Mesenchymal stem cell (in vitro differentiated cells and primary cell): ENCODE measurements around the gene OPHN1.

Experiments
- DNase-seq: peaks from one replicate; pipeline ENCODE4 v3.0.0-alpha.2; 2013
- H2AFZ ChIP-seq: one replicate; pipeline ENCODE4 v1.6.1; 2013; ENCODE audit warnings: low read depth, mild to moderate bottlenecking, control low read depth, inconsistent platforms, low read length, moderate library complexity
- H2AK5ac ChIP-seq: 2 replicates; pipeline ENCODE4 v1.6.1; 2013; ENCODE audit warnings: low read length, moderate library complexity, mild to moderate bottlenecking, inconsistent platforms; ENCODE audit not compliant: severe bottlenecking
- H2BK120ac ChIP-seq: one replicate; pipeline ENCODE4 v1.6.1; 2013; ENCODE audit warnings: low read depth, mild to moderate bottlenecking, inconsistent platforms, low read length, moderate library complexity
- H2BK12ac ChIP-seq, 2 experiments: one replicate each; pipeline ENCODE4 v1.6.1; 2013; ENCODE audit warnings: inconsistent platforms in 2 of 2, low read length in 2 of 2, mild to moderate bottlenecking in 2 of 2, moderate library complexity in 2 of 2, control low read depth in 1 of 2
- H2BK15ac ChIP-seq: one replicate; pipeline ENCODE4 v1.6.1; 2013; ENCODE audit warnings: mild to moderate bottlenecking, low read depth, inconsistent platforms; ENCODE audit not compliant: poor library complexity, severe bottlenecking
- H2BK5ac ChIP-seq: 2 replicates; pipeline ENCODE4 v1.6.1; 2013; ENCODE audit warnings: low read depth, mild to moderate bottlenecking, low read length, control low read depth, inconsistent platforms; ENCODE audit not compliant: poor library complexity, severe bottlenecking
- H3K14ac ChIP-seq, 2 experiments: one replicate each; pipeline ENCODE4 v1.6.1; 2013; ENCODE audit warnings: inconsistent platforms in 2 of 2, low read length in 2 of 2, control low read depth in 1 of 2, mild to moderate bottlenecking in 1 of 2, moderate library complexity in 1 of 2
- H3K18ac ChIP-seq, 2 experiments: one replicate each; pipeline ENCODE4 v1.6.1; 2013; ENCODE audit warnings: inconsistent platforms in 2 of 2, low read length in 2 of 2, control low read depth in 1 of 2, low read depth in 1 of 2, mild to moderate bottlenecking in 1 of 2
- H3K23ac ChIP-seq, 2 experiments: one replicate each; pipeline ENCODE4 v1.6.1; 2013; ENCODE audit warnings: inconsistent platforms in 2 of 2, low read length in 2 of 2, mild to moderate bottlenecking in 2 of 2, moderate library complexity in 2 of 2, control low read depth in 1 of 2
- H3K27ac ChIP-seq: 2 replicates; pipeline ENCODE4 v1.5.1; 2013; ENCODE audit warnings: mild to moderate bottlenecking, moderate library complexity, low read length, control low read depth, inconsistent platforms; ENCODE audit not compliant: poor library complexity, severe bottlenecking
- H3K27me3 ChIP-seq, 2 experiments: 2 replicates each; pipeline versions ENCODE4 v1.6.1 to v1.7.0; 2013; ENCODE audit warnings: low read length in 2 of 2, mild to moderate bottlenecking in 2 of 2, moderate library complexity in 2 of 2, control low read depth in 1 of 2, inconsistent platforms in 1 of 2; ENCODE audit not compliant: control insufficient read depth in 1 of 2, insufficient read depth in 1 of 2
- H3K36me3 ChIP-seq, 2 experiments: 2 replicates each; pipeline versions ENCODE4 v1.6.1 to v1.7.0; 2013; ENCODE audit warnings: low read length in 2 of 2, control low read depth in 1 of 2, inconsistent platforms in 1 of 2, low read depth in 1 of 2, mild to moderate bottlenecking in 1 of 2; ENCODE audit not compliant: insufficient read depth in 2 of 2, control insufficient read depth in 1 of 2
- H3K4ac ChIP-seq, 2 experiments: one replicate each; pipeline ENCODE4 v1.6.1; 2013; ENCODE audit warnings: inconsistent platforms in 2 of 2, low read length in 2 of 2, mild to moderate bottlenecking in 2 of 2, moderate library complexity in 2 of 2, control low read depth in 1 of 2, low read depth in 1 of 2
- H3K4me1 ChIP-seq: 2 replicates; pipeline ENCODE4 v1.6.1; 2013; ENCODE audit warnings: low read depth, low read length, control low read depth; ENCODE audit not compliant: control insufficient read depth, insufficient read depth
- H3K4me2 ChIP-seq: 2 replicates; pipeline ENCODE4 v1.6.1; 2013; ENCODE audit warnings: low read length, mild to moderate bottlenecking, inconsistent platforms; ENCODE audit not compliant: poor library complexity, severe bottlenecking
- H3K4me3 ChIP-seq, 2 experiments: 2 replicates each; pipeline versions ENCODE4 v1.5.1 to v1.7.0; 2013; ENCODE audit warnings: low read length in 2 of 2, mild to moderate bottlenecking in 2 of 2, control low read depth in 1 of 2, low read depth in 1 of 2; ENCODE audit not compliant: insufficient read depth in 1 of 2
- H3K79me1 ChIP-seq: replicated peaks from 2 replicates; pipeline ENCODE4 v1.6.1; 2013; ENCODE audit warnings: mild to moderate bottlenecking, control low read depth, low read length, inconsistent platforms; ENCODE audit not compliant: poor library complexity, severe bottlenecking
- H3K9ac ChIP-seq: 2 replicates; pipeline ENCODE4 v1.7.0; 2013; ENCODE audit warnings: mild to moderate bottlenecking, low read length, moderate library complexity
- H3K9me3 ChIP-seq: 2 replicates; pipeline ENCODE4 v1.7.0; 2013; ENCODE audit warnings: mild to moderate bottlenecking, low read length; ENCODE audit not compliant: control insufficient read depth
- H4K8ac ChIP-seq: one replicate; pipeline ENCODE4 v1.6.1; 2013; ENCODE audit warnings: inconsistent platforms, mild to moderate bottlenecking, low read length, moderate library complexity
- H4K91ac ChIP-seq: one replicate; pipeline ENCODE4 v1.6.1; 2013; ENCODE audit warnings: mild to moderate bottlenecking, low read length, inconsistent platforms
- WGBS: methylation state at CpG from one replicate; pipeline ENCODE4 v1.1.7; 2013; ENCODE audit warnings: mixed read lengths; 5-methylcytosine and 5-hydroxymethylcytosine counted together

OPHN1 gene

GRCh38 chrX:68420559-68420958 is 12.7 kb downstream of the OPHN1 start:
- H3K9me3 ChIP-seq = no peaks in the 10 kb centered on the region
- H4K91ac ChIP-seq = no peak overlapping the region
- 100% methylated on average over 2 of the region's 2 CpGs for WGBS
- H4K8ac ChIP-seq = no peak overlapping the region
- H3K4me3 ChIP-seq = no peak overlapping the region
- H3K27me3 ChIP-seq = peaks cover 0 to 16% of the 10 kb centered on the region in 2 experiments
- no peak overlapping the region for H3K4me2 ChIP-seq
- no peak overlapping the region for H2AK5ac ChIP-seq
- no peak overlapping the region for H2BK5ac ChIP-seq
- no peak overlapping the region for H2BK12ac ChIP-seq
- H3K14ac ChIP-seq = no peak overlapping the region
- no peak overlapping the region for H2BK120ac ChIP-seq
- H2AFZ ChIP-seq = no peak overlapping the region
- DNase-seq = no peak
- H3K9ac ChIP-seq = no peak overlapping the region
- no peak overlapping the region for H2BK15ac ChIP-seq
- H3K23ac ChIP-seq = no peak overlapping the region
- H3K36me3 ChIP-seq = no peaks in the 10 kb centered on the region
- H3K27ac ChIP-seq = peak overlapping the region; percentile 62
- H3K79me1 ChIP-seq = no peaks in the 10 kb centered on the region
- no peak overlapping the region for H3K18ac ChIP-seq
- H3K4ac ChIP-seq = no peak overlapping the region
- H3K4me1 ChIP-seq = no peaks in the 10 kb centered on the region

GRCh38 chrX:68419975-68420374 is 13.3 kb downstream of the OPHN1 start:
- Histone ChIP-seq H3K27ac (peak overlapping the region; percentile 14), H2AFZ (no peak overlapping the region), H3K27me3 (peaks cover 0 to 14% of the 10 kb centered on the region in 2 experiments), H3K14ac (no peak overlapping the region), H3K4me3 (no peak overlapping the region), H3K36me3 (no peaks in the 10 kb centered on the region), H3K4me2 (no peak overlapping the region), H2BK12ac (no peak overlapping the region), H4K8ac (no peak overlapping the region), H2BK15ac (no peak overlapping the region), H3K23ac (no peak overlapping the region), H3K4ac (no peak overlapping the region), H2BK5ac (no peak overlapping the region), H3K9ac (no peak overlapping the region), H4K91ac (no peak overlapping the region), H2BK120ac (no peak overlapping the region), H3K79me1 (no peaks in the 10 kb centered on the region), H3K18ac (no peak overlapping the region), H2AK5ac (no peak overlapping the region), H3K4me1 (no peaks in the 10 kb centered on the region), H3K9me3 (no peaks in the 10 kb centered on the region)
- 100% methylated on average over 2 of the region's 3 CpGs for WGBS
- DNase-seq = no peak

- no peak overlapping the region for H3K18ac ChIP-seq
- no peak overlapping the region for H2BK5ac ChIP-seq
- peaks cover 0 to 18% of the 10 kb centered on the region in 2 experiments for H3K27me3 ChIP-seq
- H3K36me3 ChIP-seq = no peaks in the 10 kb centered on the region
- no peak overlapping the region for H3K23ac ChIP-seq
- H3K9me3 ChIP-seq = no peaks in the 10 kb centered on the region
- H2BK15ac ChIP-seq = no peak overlapping the region
- H4K8ac ChIP-seq = no peak overlapping the region
- H2AK5ac ChIP-seq = no peak overlapping the region
- no peak overlapping the region for H3K9ac ChIP-seq
- H3K4me3 ChIP-seq = no peak overlapping the region
- peaks cover 2% of the 10 kb centered on the region for H3K79me1 ChIP-seq
- H3K4me1 ChIP-seq = no peaks in the 10 kb centered on the region
- H3K4me2 ChIP-seq = no peak overlapping the region
- H3K14ac ChIP-seq = no peak overlapping the region
- WGBS = 94% methylated on average over 2 of the region's 2 CpGs
- no peak overlapping the region for H3K4ac ChIP-seq
- no peak overlapping the region for H2BK120ac ChIP-seq
- H2BK12ac ChIP-seq = no peak overlapping the region
- H4K91ac ChIP-seq = no peak overlapping the region
- no peak overlapping the region for H3K27ac ChIP-seq
- no peak overlapping the region for H2AFZ ChIP-seq
- DNase-seq = no peak
Observed at GRCh38 chrX:68417651-68418050, 15.6 kb downstream of the OPHN1 start.

- Histone ChIP-seq H3K18ac (no peak overlapping the region), H3K4me3 (no peak overlapping the region), H2AK5ac (no peak overlapping the region), H3K27ac (no peak overlapping the region), H2BK12ac (no peak overlapping the region), H3K4me1 (no peaks in the 10 kb centered on the region), H2BK120ac (no peak overlapping the region), H3K4ac (no peak overlapping the region), H4K91ac (no peak overlapping the region), H3K27me3 (peaks cover 0 to 18% of the 10 kb centered on the region in 2 experiments), H4K8ac (no peak overlapping the region), H2AFZ (no peak overlapping the region), H3K4me2 (no peak overlapping the region), H3K14ac (no peak overlapping the region), H3K36me3 (no peaks in the 10 kb centered on the region), H3K79me1 (peaks cover 2% of the 10 kb centered on the region), H2BK5ac (no peak overlapping the region), H2BK15ac (no peak overlapping the region), H3K9me3 (no peaks in the 10 kb centered on the region), H3K23ac (no peak overlapping the region), H3K9ac (no peak overlapping the region)
- WGBS = 71% methylated on average over 1 of the region's 3 CpGs
- DNase-seq = peak; percentile 31
Observed at GRCh38 chrX:68416592-68416991, 16.7 kb downstream of the OPHN1 start.
